HCT116 (cell line): ENCODE results near the gene SNRNP200.

ENCODE experiments used
- CBX3 ChIP-seq: IDR thresholded peaks from 2 replicates; pipeline ENCODE4 v1.6.1; 2012; ENCODE audit warnings: low read depth
- CTCF ChIP-seq, 3 experiments: fragments of 200-600 bp in 1 of 3; sonication (generic) in 1 of 3; IDR thresholded peaks in 2 of 3; conservative IDR thresholded peaks in 1 of 3; 2 replicates each; pipeline ENCODE4 v1.5.1; 2012 to 2017; ENCODE audit warnings: low read depth in 2 of 3, low read length in 2 of 3, antibody characterized with exemption in 1 of 3, borderline replicate concordance in 1 of 3, control low read depth in 1 of 3, mild to moderate bottlenecking in 1 of 3, mixed read lengths in 1 of 3, mixed run types in 1 of 3, moderate library complexity in 1 of 3; ENCODE audit not compliant: insufficient read depth in 1 of 3
- EGR1 ChIP-seq: IDR thresholded peaks from 2 replicates; pipeline ENCODE4 v1.6.1; 2012; ENCODE audit warnings: low read depth
- ELF1 ChIP-seq: IDR thresholded peaks from 2 replicates; pipeline ENCODE4 v1.6.1; 2012; ENCODE audit warnings: low read depth, borderline replicate concordance
- EZH2 ChIP-seq: fragments of 200-600 bp; sonication (generic); IDR thresholded peaks from 2 replicates; pipeline ENCODE4 v1.6.1; 2017; ENCODE audit warnings: antibody characterized with exemption, mixed run types
- EZH2phosphoT487 ChIP-seq: fragments of 200-600 bp; IDR thresholded peaks from 2 replicates; pipeline ENCODE4 v1.6.1; 2018; ENCODE audit warnings: antibody characterized with exemption, borderline replicate concordance
- MAX ChIP-seq: IDR thresholded peaks from 2 replicates; pipeline ENCODE4 v1.6.1; 2012
- POLR2A ChIP-seq: IDR thresholded peaks from 2 replicates; pipeline ENCODE4 v1.7.0; 2011; ENCODE audit warnings: borderline replicate concordance; ENCODE audit not compliant: insufficient read depth, insufficient read length; ENCODE audit errors: extremely low read depth
- POLR2AphosphoS5 ChIP-seq: IDR thresholded peaks from 2 replicates; pipeline ENCODE4 v1.6.1; 2011; ENCODE audit warnings: mild to moderate bottlenecking, low read depth, low read length, moderate library complexity
- REST ChIP-seq: IDR thresholded peaks from 2 replicates; pipeline ENCODE4 v1.6.1; 2012; ENCODE audit warnings: low read depth

GRCh38 chr2:96264086-96264485 is 41.3 kb downstream of the SNRNP200 start:
- TF ChIP-seq POLR2AphosphoS5, result no peak
- TF ChIP-seq CTCF (IDR thresholded peaks at IDR 0.05 in 2 of 3, conservative IDR thresholded peaks at IDR 0.05 in 1 of 3; ENCODE audit: borderline replicate concordance in 1 of 3, insufficient read depth in 1 of 3, low read depth in 2 of 3, low read length in 2 of 3), result no peak
- TF ChIP-seq MAX, result no peak
- TF ChIP-seq POLR2A, result no peak
- TF ChIP-seq EZH2phosphoT487, result no peak
- no peak for TF ChIP-seq CBX3
- no peak for TF ChIP-seq EZH2
- TF ChIP-seq ELF1, result no peak
- no peak for TF ChIP-seq EGR1
- no peak for TF ChIP-seq REST
